Measurements from ENCODE around the gene CAPN5.

CAPN5 gene

DNA sequence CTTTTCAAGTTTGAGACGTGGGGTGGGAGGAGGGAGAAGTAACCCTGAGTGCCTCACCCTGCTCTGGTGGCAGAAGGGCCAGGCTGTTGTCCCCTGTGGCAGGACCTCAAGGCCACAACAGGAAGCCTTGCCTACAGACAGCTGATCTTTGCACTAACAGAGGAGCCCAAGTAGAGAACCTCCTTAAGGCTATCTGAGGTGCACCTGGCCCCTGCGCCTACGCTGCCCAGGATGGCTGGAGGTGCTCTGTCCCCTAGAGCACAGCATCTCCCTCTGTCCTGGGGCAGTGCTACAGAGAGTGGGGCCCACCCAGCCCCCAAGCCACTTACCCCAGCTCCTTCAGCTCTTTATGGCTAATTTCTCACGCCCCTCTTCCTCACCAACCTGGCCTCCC lies 88.3 kb downstream of the CAPN5 start:
- no peak for FAIRE-seq

- FAIRE-seq = no peak
Observed at GRCh38 chr11:77155556-77156130, 88.9 kb downstream of the CAPN5 start.

- FAIRE-seq = no peak
Observed at GRCh38 chr11:77156396-77157195, 89.8 kb downstream of the CAPN5 start.

- no peak for FAIRE-seq
Observed at GRCh38 chr11:77158041-77158695, 91.4 kb downstream of the CAPN5 start.

- FAIRE-seq = no peak
Observed at GRCh38 chr11:77159219-77159936, 92.6 kb downstream of the CAPN5 start.

- FAIRE-seq = no peak
Observed at GRCh38 chr11:77159937-77160495, 93.2 kb downstream of the CAPN5 start.

DNA sequence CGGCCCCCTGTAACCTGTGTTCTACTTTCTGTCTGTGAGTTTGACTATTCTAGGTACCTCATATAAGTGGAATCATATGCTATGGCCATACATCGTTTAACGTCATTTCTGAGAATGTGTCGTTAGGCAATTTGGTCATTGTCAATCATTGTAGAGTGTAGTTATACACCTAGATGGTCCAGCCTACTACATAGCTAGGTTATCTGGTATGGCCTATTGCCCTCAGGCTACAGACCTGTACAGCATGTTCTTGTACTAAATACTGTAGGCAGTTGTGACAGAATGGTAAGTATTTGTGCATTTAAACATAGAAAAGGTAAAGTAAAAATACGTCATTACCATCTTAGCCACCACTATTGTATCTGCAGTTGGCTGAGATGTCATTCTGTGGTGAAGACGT lies 96.5 kb downstream of the CAPN5 start:
- no peak for FAIRE-seq

GRCh38 chr11:77165066-77165465 lies 98.3 kb downstream of the CAPN5 start:
- no peak for FAIRE-seq

GRCh38 chr11:77166021-77166420 lies 99.2 kb downstream of the CAPN5 start:
- FAIRE-seq = no peak

- no peak for FAIRE-seq
Observed at GRCh38 chr11:77167111-77167626, 100.4 kb downstream of the CAPN5 start.

- FAIRE-seq = no peak
Observed at GRCh38 chr11:77167791-77168190, 101.0 kb downstream of the CAPN5 start.

GRCh38 chr11:77170107-77170506 lies 103.3 kb downstream of the CAPN5 start:
- no peak for FAIRE-seq

DNA sequence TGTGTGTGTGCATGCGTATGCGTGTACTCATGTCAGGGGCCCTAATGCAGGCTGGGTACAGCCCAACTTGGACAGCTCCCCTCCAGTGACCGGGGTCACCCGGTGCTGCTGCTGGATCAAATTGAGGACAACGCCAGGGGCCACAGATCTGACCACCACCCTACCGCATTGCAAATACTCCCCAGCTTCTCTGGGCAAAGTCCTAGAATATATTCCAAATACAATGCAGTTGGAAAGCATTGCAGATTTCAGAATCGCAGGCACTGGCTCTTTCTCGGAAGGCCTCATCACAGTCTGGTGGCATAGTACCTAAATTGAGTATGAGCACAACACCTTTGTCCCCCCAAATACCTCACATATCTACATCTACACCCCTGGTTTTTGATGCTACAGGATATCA lies 104.5 kb downstream of the CAPN5 start:
- no peak for FAIRE-seq

DNA sequence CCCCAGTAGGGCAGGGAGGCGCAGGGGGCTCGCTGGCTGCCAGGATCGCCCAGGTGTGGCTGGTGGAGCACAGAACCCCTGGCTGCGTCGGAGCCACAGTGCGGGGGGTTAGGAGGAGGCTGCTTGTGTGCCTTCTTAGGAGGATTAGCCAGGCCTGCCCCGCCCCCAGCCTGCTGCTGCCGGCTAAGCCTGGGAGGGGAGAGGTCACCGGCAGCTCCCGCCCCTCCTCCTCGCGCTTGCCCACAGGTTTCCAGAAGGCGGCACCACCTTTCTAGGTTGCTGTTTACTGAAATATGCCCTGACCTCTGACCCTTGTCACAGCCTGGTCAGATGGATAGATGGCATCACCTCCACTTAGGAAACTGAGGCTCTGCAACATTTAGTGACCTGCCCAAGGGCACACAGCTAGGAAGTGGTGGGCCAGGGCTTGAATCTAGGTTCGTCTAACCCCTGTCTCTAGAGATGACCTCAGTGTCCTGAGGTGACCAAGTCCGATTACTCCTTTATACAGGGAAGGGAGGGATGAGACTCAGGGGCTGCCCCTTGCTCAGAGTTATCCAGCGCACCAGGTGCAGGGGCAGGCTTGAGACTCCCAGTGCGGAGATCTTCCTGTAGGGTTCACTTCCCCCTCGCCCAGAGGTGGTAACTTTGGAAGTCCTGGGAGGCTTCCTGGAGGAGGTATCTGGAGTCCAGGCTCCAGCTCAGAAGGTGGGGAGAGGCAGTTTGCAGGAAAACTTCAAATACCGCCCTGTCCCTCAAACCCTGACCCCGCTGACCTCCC lies 105.3 kb downstream of the CAPN5 start:
- FAIRE-seq = no peak

- FAIRE-seq = no peak
Observed at GRCh38 chr11:77172666-77172982, 105.9 kb downstream of the CAPN5 start.

GRCh38 chr11:77173494-77173893 lies 106.7 kb downstream of the CAPN5 start:
- FAIRE-seq = no peak

DNA sequence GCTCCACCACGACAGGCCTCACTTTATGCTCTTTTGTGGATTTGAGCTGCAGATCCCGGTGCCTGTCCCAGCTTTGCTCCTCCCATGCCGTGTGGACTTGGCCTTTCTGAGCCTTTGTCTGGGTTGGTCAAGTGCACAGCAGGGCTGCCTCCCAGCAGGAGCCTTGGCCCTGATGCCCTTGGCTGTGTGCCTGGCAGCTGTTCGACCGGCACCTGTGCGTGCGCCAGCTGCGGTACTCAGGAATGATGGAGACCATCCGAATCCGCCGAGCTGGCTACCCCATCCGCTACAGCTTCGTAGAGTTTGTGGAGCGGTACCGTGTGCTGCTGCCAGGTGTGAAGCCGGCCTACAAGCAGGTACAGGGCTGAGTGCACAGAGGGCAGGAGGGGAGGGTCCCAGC lies 107.8 kb downstream of the CAPN5 start:
- no peak for FAIRE-seq

DNA sequence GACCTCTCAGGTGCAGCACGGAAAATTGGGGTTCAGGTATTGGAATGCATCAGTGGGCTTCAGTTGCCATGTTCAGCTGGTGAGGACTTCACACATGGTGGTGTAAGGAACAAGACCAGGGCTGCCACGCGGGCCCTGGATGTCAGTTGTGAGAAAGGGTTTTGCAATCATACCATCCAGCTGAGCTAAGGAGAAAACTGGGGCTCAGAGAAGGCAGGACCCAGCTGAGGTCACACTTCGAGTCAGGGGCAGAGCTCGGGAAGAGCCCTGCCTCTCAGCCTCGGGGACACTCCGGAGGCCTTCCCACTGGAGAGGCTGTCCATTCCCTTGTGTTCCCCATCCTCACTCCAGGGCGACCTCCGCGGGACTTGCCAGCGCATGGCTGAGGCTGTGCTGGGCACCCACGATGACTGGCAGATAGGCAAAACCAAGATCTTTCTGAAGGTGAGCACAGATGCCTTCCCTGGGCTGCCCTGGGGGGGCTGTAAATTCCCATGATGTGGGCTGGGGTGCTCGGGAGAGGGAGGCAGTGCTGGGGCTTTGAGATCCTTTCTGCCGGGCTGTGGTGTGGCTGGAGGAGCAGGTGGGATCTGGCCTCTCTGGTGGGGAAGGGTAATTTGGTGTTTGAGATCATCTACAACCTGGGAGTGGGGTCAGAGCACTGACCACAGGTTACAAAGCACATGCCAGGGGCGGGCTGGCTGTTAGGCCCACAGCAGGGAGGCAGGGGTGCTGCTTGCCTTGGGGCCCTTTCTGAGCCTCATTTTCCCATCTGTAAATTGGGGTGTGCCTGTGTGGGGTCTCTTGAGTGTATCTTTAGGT lies 108.5 kb downstream of the CAPN5 start:
- no peak for FAIRE-seq

All from islet of Langerhans (tissue), 1 donor.